Panc1 (cell line): ENCODE data around the gene SYTL3.

Experiments
- CTCF ChIP-seq: fragments of 450-650 bp; IDR thresholded peaks from 2 replicates; pipeline ENCODE4 v1.5.1; 2017; ENCODE audit warnings: mild to moderate bottlenecking
- POLR2AphosphoS5 ChIP-seq: IDR thresholded peaks from 2 replicates; pipeline ENCODE4 v1.6.1; 2012; ENCODE audit warnings: mild to moderate bottlenecking, low read depth, low read length, moderate library complexity
- REST ChIP-seq, 2 experiments: IDR thresholded peaks; 2 replicates each; pipeline ENCODE4 v1.6.1; 2011 to 2012; ENCODE audit warnings: low read depth in 2 of 2, control low read depth in 1 of 2, low read length in 1 of 2, mild to moderate bottlenecking in 1 of 2, moderate library complexity in 1 of 2; ENCODE audit not compliant: insufficient read depth in 1 of 2
- SIN3A ChIP-seq: IDR thresholded peaks from 2 replicates; pipeline ENCODE4 v1.6.1; 2012; ENCODE audit warnings: low read depth, mild to moderate bottlenecking, low read length, moderate library complexity, borderline replicate concordance; ENCODE audit not compliant: insufficient read depth
- TCF7L2 ChIP-seq: IDR thresholded peaks from 2 replicates; pipeline ENCODE4 v1.6.1; 2011; ENCODE audit warnings: mild to moderate bottlenecking, low read depth, low read length, inconsistent platforms

GRCh38 chr6:158773581-158774449, 124.0 kb downstream of the SYTL3 start:
- no peak for TF ChIP-seq CTCF
- no peak for TF ChIP-seq TCF7L2
- no peak for TF ChIP-seq REST (IDR thresholded peaks at IDR 0.05; ENCODE audit: insufficient read depth in 1 of 2, low read depth in 2 of 2, low read length in 1 of 2)
- TF ChIP-seq SIN3A, result no peak
- TF ChIP-seq POLR2AphosphoS5, result no peak
